GM21619 (cell line): ENCODE measurements around the gene ACSM6.
A peak's percentile ranks its signal among the peaks of the same experiment; 100 is the strongest.
"Not testable (repeated sequence)": the region's sequence is repeated elsewhere in the genome, so short reads cannot be mapped to it uniquely, and the experiment has no call there.

Source experiments
- ATAC-seq: cut with Tn5 transposase; IDR thresholded peaks from one replicate; pipeline ENCODE4 v1.9.1; 2021; ENCODE audit not compliant: unreplicated experiment

The ACSM6 gene

DNA sequence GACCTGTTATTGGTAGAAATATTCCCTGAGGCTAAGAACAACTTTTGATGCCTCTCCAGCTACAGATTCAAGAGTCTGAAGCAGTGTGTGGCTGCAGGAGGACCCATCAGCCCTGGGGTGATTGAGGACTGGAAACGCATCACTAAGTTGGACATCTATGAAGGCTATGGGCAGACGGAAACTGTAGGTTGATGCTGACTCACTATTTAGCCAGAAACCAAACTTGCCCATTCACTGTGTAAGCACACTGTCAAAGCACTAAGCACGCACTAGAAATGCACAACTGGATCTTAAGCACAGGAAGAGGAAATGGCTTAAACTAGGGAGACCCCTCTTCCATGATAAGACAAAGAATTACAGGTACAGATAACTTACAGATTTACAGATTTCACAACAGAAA lies 20.8 kb downstream of the ACSM6 start:
- ATAC-seq = peak; percentile 78

DNA sequence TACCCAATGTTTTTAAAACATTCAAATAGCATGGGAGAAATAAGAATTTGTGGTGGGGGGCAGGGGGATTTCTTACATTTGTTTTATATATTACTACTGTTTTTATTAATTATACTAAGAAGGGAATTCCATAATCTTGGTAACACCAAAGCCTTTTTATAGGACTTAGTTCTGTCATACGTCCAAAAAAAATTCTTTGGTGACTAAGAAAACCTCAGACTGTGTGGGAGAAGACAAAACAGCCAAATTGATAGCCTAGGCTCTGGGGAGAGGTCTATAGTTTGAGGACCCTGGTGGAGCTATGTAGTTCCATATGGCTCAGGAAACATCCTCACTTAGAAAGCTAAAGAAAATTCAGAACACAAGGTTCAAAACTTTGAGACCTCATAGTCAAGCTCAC lies 23.4 kb downstream of the ACSM6 start:
- no peak for ATAC-seq

DNA sequence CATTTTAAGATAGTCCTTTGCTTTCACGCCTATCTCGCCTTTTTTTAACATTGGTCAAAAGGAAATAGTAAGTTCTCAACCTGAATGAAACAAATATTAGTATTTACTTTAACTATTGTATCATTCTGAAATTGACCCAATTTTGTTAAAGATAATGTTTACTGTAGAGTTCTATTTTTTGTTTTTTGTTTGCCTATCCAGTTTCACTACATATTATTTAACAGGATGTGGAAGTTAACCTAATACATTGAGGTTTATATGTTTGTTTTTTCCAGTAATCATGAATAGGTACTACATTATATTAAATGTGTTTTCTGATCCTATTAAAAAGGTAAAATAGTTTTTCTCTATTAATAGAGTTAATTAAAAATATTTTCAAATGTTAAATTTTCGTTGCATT lies 26.5 kb downstream of the ACSM6 start:
- ATAC-seq = no peak

DNA sequence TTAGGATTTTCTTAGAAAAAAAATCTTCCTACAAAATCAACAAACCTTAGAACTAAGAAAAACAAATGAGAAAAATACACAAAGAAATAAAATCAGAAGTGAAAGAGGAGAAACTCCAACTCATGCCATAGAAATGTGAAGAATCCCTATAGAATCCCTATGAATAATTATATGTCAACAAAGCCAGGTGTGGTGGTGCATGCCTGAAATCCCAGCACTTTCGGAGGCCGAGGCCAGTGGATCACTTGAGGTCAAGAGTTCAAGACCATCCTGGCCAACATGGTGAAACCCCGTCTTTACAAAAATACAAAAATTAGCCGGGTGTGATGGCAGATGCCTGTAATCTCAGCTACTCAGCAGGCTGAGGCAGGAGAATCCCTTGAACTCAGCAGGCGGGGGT lies 27.1 kb downstream of the ACSM6 start:
- no peak for ATAC-seq

DNA sequence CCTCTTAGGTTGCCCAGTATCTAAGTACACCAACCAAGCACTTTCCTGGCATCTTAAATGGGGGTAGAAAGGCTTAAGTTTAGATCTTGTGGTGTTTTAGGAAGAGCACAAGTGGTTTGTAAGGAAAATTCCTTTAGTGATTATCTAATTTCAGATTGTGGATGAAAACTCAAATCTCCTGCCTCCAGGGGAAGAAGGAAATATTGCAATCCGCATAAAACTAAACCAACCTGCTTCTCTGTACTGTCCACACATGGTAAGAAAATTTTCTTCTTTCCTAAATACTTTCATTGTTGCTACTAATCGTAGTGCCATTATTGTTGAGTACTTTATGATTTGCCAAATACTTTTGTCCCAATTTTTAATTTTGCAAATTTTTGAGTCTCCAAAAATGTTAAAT lies 31.1 kb downstream of the ACSM6 start:
- ATAC-seq = no peak

DNA sequence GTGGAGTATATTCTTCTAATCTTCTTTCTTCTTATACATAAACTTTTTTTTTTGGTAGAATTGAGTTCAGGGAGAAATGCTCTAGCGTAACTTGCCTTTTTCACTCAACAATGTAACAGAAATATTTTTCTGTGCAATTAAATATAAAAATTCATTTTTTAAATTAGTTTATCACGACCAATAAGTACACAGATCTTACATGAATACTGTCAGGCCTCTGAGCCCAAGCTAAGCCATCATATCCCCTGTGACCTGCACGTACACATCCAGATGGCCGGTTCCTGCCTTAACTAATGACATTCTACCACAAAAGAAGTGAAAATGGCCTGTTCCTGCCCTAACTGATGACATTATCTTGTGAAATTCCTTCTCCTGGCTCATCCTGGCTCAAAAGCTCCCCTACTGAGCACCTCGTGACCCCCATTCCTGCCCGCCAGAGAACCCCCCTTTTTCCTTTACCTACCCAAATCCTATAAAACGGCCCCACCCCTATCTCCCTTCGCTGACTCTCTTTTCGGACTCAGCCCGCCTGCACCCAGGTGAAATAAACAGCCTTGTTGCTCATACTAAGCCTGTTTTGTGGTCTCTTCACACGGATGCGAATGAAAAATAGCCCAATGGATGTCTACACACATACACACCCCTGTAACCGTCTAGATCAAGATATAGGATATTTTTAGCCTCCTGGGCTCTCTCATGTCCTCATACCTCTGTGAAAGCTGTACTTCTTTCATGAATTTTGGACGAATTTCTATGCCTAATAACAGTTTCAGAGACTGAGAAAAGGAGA lies 35.1 kb downstream of the ACSM6 start:
- not testable (repeated sequence) for ATAC-seq

DNA sequence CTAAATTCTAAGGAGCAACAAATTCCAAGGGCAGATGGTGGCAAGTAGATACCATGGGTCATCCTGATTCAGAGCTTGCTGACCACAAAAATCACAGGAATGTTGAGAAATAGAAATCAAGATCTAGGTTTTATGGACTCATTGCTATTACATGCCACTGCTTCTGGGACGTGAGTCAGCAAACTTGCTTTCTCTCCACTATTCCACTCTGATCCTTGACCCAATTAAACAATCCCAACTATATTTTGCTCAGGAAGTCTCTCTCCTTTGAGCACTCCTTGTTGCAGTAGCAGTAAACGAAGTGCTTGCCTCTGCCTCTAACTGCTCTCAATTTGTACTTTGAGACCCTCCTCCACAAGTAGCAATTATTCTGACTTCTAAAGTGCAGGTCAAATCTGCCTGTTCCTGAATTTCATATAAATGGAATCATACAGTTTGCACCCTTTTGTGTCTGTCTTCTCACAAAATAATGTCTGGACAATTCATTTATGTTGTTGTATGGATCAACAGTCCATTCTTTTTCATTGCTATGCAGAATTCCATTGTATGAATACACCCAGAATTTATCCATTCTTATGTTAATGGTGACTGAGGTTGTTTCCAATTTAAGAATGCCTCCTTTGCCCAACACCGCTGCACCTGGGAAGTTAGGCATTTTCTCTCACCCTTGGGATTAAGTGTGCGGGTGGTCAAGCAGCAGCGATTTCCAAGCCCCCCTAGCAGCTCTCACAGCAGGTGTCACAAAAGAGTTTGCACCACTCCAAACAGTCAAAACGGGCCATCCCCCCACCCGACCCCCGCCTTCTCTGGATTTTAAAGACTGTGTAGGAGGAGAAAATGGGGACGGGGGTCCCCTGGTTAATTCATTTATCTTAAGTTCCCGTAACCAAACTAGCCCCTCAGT lies 35.9 kb downstream of the ACSM6 start:
- no peak for ATAC-seq

- ATAC-seq = not testable (repeated sequence)
Measured at GRCh38 chr10:95230677-95231586, 36.9 kb downstream of the ACSM6 start.

- ATAC-seq = no peak
Measured at GRCh38 chr10:95233377-95234034, 39.5 kb downstream of the ACSM6 start.

GRCh38 chr10:95234951-95235350 lies 40.9 kb downstream of the ACSM6 start:
- ATAC-seq = no peak

GRCh38 chr10:95235676-95236067 lies 41.6 kb downstream of the ACSM6 start:
- no peak for ATAC-seq

DNA sequence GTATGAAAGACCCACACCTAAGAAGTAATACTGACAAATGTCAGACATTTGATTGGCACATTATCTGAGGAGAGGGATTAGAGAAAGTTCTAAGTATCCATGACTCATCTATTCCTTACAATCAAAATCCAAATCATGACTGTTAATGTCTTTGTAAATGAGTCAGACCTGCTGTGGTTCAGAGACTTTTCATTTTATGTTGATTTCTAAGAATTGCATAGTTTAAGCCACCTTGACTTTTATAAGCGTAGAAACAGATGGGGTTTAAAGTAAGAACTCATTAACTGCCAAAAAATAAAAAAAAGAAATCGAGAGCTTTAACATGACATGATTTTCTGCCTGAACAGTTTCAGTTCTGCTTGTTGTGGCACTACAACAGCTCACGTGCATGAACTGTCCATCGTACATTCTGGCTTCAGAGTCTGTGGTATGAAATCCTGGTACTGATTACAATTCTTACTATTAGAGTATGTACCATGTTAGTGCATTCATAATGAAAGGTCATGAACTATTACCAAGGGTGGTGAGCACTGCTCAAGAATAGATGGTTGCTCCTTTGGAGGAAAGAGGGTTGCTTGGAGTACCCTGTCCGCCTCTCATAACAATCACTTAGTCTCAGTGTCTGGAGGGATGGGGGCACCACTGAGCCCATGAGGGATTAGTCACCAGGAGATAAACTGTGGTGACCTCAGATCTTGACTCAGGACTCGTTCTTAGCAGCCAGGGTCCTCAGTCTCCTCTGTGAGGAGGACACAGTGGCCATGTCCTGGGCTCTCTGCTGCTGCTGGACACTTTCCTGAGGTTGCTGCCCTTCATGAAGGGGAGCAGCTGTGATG lies 42.2 kb downstream of the ACSM6 start:
- peak; percentile 98 for ATAC-seq

DNA sequence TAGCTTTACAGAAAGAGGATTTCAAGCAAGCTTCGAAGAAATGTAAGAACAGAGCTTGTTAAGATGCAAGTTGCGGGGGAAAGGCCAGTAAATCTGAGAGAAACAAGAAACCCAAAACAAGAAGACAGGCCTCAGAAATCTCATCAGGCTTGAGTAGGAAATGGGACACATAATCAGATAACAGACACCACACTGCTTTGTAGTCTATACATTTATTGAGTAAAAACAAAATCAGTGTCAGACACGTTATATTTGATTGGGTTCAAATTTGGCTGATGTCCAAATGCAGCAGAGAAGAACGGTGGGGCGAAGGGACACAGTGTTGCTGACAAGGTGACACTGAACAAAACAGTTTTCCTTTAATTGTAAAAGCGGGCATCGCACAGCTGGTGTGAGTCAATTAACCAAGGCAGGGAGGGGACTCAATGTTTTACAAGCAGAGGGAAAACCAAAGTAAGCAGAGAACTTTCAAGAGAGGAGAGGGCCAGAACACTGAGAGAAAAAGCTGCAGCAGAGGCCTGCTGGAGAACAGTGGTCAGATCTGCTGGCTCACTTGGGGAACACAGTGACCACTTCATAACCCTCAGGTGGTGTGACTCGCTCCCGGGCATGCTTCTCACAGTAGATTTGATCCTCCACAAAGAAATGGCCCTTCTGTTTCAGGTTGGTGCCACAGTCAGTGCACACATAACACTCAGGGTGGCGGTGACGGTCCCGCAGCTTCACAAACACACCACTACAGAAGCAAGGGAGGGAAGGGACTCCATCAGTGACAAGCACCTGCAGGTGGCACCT lies 43.5 kb downstream of the ACSM6 start:
- ATAC-seq = no peak

- not testable (repeated sequence) for ATAC-seq
Measured at GRCh38 chr10:95240096-95240495, 46.1 kb downstream of the ACSM6 start.

GRCh38 chr10:95240811-95241210 lies 46.8 kb downstream of the ACSM6 start:
- no peak for ATAC-seq

DNA sequence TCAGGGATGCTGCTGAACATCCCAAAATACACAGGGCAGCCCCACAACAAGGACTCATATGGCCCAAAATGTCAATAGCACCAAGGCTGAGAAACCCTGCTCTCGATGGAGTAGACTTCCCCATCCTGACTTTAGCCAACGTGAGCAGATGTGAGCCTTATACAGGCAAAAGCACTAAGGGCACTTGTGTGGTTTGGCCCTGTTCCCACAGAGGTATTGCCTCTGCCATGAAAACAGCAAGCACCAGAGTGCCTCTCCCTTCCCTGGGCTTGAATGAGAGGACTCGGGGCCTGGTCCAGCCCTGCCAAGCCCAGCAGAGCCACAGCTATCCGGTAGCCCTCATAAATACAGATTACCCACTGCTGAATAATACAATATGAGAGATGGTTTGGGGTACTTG lies 47.5 kb downstream of the ACSM6 start:
- ATAC-seq = no peak

DNA sequence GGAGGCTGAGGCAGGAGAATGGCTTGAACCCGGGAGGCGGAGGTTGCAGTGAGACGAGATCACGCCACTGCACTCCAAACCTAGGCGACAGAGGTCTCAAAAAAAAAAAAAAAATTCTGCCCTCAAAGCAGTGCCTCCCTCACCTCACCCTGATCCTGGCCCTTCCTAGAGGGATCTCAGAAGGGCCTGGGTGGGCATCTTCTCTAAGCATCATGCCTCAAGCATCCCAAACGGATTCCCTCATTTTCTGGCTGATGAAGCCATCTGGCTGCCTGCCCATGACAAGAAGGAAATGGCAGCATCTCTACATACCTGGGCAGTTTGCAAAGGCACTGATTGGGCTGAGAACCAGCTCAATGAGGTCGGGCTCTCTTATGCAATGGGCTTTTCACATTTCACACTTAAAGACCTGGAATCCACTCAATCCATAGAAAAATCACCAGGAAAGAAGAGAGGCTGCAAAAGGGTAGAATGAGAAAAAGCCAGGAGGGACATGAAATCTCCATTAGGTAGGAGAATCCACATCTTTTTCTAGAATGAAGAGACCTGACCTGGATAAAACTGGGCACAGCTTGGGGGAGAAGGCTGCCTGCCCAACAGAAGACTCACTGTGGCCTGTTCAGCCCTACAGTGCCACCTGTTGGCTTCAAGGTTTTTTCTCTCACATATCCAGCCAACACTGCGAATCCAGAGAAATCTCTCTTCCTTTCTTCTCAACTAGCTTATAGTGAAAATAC lies 48.7 kb downstream of the ACSM6 start:
- no peak for ATAC-seq

DNA sequence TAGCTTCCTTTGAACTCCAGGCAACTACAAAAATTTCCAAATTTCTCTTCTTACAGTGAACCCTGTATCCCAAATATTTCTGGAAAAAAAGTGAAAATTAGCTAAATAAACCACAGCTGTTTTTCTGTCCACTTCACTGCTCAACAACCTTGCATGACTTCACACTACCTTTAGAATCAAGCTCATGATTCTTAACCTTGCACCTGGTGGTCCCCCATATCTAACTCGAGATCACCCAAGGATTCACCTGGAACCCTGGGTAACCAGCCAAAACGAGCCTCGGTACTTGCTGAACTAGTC lies 49.2 kb downstream of the ACSM6 start:
- ATAC-seq = no peak
